Measurements from ENCODE around the gene SLX9.

SLX9 gene

GRCh38 chr21:44954281-44954771 lies 14.5 kb downstream of the SLX9 start:
- peaks cover 48% of the 10 kb centered on the region for H3K36me3 ChIP-seq (ENCODE audit: insufficient read depth, low read length)

GRCh38 chr21:44955141-44955797 lies 15.4 kb downstream of the SLX9 start:
- no peak overlapping the region for H3K4me3 ChIP-seq (ENCODE audit: low read length)
- H3K9ac ChIP-seq (ENCODE audit: low read depth, low read length): no peak overlapping the region
- H3K4me2 ChIP-seq (ENCODE audit: low read length): no peak overlapping the region
- peaks cover 45% of the 10 kb centered on the region for H3K36me3 ChIP-seq (ENCODE audit: insufficient read depth, low read length)
- H3K4me1 ChIP-seq (ENCODE audit: control insufficient read depth, insufficient read depth, low read length): peaks cover 26% of the 10 kb centered on the region
- H3K9me3 ChIP-seq (replicated peaks; ENCODE audit: low read length): no peaks in the 10 kb centered on the region
- H3K27me3 ChIP-seq (ENCODE audit: control insufficient read depth, insufficient read depth, low read length): no peaks in the 10 kb centered on the region

More at GRCh38 chr21:44954281-44954771, 14.5 kb downstream of the SLX9 start:
- Histone ChIP-seq H3K9me3 (replicated peaks; ENCODE audit: low read length) (no peaks in the 10 kb centered on the region), H3K9ac (ENCODE audit: low read depth, low read length) (no peak overlapping the region), H3K27me3 (ENCODE audit: control insufficient read depth, insufficient read depth, low read length) (no peaks in the 10 kb centered on the region), H3K4me3 (ENCODE audit: low read length) (no peak overlapping the region), H3K4me1 (ENCODE audit: control insufficient read depth, insufficient read depth, low read length) (peaks cover 31% of the 10 kb centered on the region), H3K4me2 (ENCODE audit: low read length) (no peak overlapping the region)

GRCh38 chr21:44955798-44956175 lies 16.0 kb downstream of the SLX9 start:
- H3K4me2 ChIP-seq (ENCODE audit: low read length): no peak overlapping the region
- no peaks in the 10 kb centered on the region for H3K9me3 ChIP-seq (replicated peaks; ENCODE audit: low read length)
- peaks cover 26% of the 10 kb centered on the region for H3K4me1 ChIP-seq (ENCODE audit: control insufficient read depth, insufficient read depth, low read length)
- H3K4me3 ChIP-seq (ENCODE audit: low read length): no peak overlapping the region
- no peaks in the 10 kb centered on the region for H3K27me3 ChIP-seq (ENCODE audit: control insufficient read depth, insufficient read depth, low read length)
- peaks cover 43% of the 10 kb centered on the region for H3K36me3 ChIP-seq (ENCODE audit: insufficient read depth, low read length)
- H3K9ac ChIP-seq (ENCODE audit: low read depth, low read length): no peak overlapping the region

GRCh38 chr21:44956356-44957046 lies 16.7 kb downstream of the SLX9 start:
- H3K9me3 ChIP-seq (replicated peaks; ENCODE audit: low read length): no peaks in the 10 kb centered on the region
- H3K9ac ChIP-seq (ENCODE audit: low read depth, low read length): no peak overlapping the region
- H3K4me1 ChIP-seq (ENCODE audit: control insufficient read depth, insufficient read depth, low read length): peaks cover 34% of the 10 kb centered on the region
- no peak overlapping the region for H3K4me2 ChIP-seq (ENCODE audit: low read length)
- H3K4me3 ChIP-seq (ENCODE audit: low read length): no peak overlapping the region
- H3K27me3 ChIP-seq (ENCODE audit: control insufficient read depth, insufficient read depth, low read length): no peaks in the 10 kb centered on the region
- H3K36me3 ChIP-seq (ENCODE audit: insufficient read depth, low read length): peaks cover 42% of the 10 kb centered on the region

- Histone ChIP-seq H3K4me1 (ENCODE audit: control insufficient read depth, insufficient read depth, low read length) (peaks cover 41% of the 10 kb centered on the region), H3K9me3 (replicated peaks; ENCODE audit: low read length) (no peaks in the 10 kb centered on the region), H3K9ac (ENCODE audit: low read depth, low read length) (no peak overlapping the region), H3K4me3 (ENCODE audit: low read length) (no peak overlapping the region), H3K4me2 (ENCODE audit: low read length) (no peak overlapping the region), H3K36me3 (ENCODE audit: insufficient read depth, low read length) (peaks cover 40% of the 10 kb centered on the region), H3K27me3 (ENCODE audit: control insufficient read depth, insufficient read depth, low read length) (no peaks in the 10 kb centered on the region)
Observed at GRCh38 chr21:44957047-44957831, 17.4 kb downstream of the SLX9 start.

GRCh38 chr21:44957901-44958451 lies 18.1 kb downstream of the SLX9 start:
- no peak overlapping the region for H3K4me3 ChIP-seq (ENCODE audit: low read length)
- H3K4me2 ChIP-seq (ENCODE audit: low read length): peak overlapping the region; percentile 53
- peaks cover 40% of the 10 kb centered on the region for H3K36me3 ChIP-seq (ENCODE audit: insufficient read depth, low read length)
- H3K27me3 ChIP-seq (ENCODE audit: control insufficient read depth, insufficient read depth, low read length): no peaks in the 10 kb centered on the region
- peaks cover 46% of the 10 kb centered on the region for H3K4me1 ChIP-seq (ENCODE audit: control insufficient read depth, insufficient read depth, low read length)
- H3K9ac ChIP-seq (ENCODE audit: low read depth, low read length): peak overlapping the region; percentile 61
- no peaks in the 10 kb centered on the region for H3K9me3 ChIP-seq (replicated peaks; ENCODE audit: low read length)

- Histone ChIP-seq H3K9ac (ENCODE audit: low read depth, low read length) (peak overlapping the region; percentile 61), H3K36me3 (ENCODE audit: insufficient read depth, low read length) (peaks cover 40% of the 10 kb centered on the region)
Observed at GRCh38 chr21:44958471-44959191, 18.8 kb downstream of the SLX9 start.

GRCh38 chr21:44959376-44960091 lies 19.7 kb downstream of the SLX9 start:
- peak overlapping the region; percentile 53 for H3K4me2 ChIP-seq (ENCODE audit: low read length)
- H3K27me3 ChIP-seq (ENCODE audit: control insufficient read depth, insufficient read depth, low read length): no peaks in the 10 kb centered on the region
- H3K9me3 ChIP-seq (replicated peaks; ENCODE audit: low read length): no peaks in the 10 kb centered on the region
- H3K4me3 ChIP-seq (ENCODE audit: low read length): peak overlapping the region; percentile 38
- peaks cover 32% of the 10 kb centered on the region for H3K36me3 ChIP-seq (ENCODE audit: insufficient read depth, low read length)
- peaks cover 59% of the 10 kb centered on the region for H3K4me1 ChIP-seq (ENCODE audit: control insufficient read depth, insufficient read depth, low read length)
- peak overlapping the region; percentile 61 for H3K9ac ChIP-seq (ENCODE audit: low read depth, low read length)

More at GRCh38 chr21:44958471-44959191, 18.8 kb downstream of the SLX9 start:
- peak overlapping the region; percentile 53 for H3K4me2 ChIP-seq (ENCODE audit: low read length)
- H3K4me1 ChIP-seq (ENCODE audit: control insufficient read depth, insufficient read depth, low read length): peaks cover 52% of the 10 kb centered on the region
- no peaks in the 10 kb centered on the region for H3K27me3 ChIP-seq (ENCODE audit: control insufficient read depth, insufficient read depth, low read length)
- H3K9me3 ChIP-seq (replicated peaks; ENCODE audit: low read length): no peaks in the 10 kb centered on the region
- peak overlapping the region; percentile 38 for H3K4me3 ChIP-seq (ENCODE audit: low read length)

GRCh38 chr21:44960141-44961092 lies 20.6 kb downstream of the SLX9 start:
- Histone ChIP-seq H3K4me3 (ENCODE audit: low read length) (no peak overlapping the region), H3K4me2 (ENCODE audit: low read length) (no peak overlapping the region), H3K9ac (ENCODE audit: low read depth, low read length) (no peak overlapping the region), H3K4me1 (ENCODE audit: control insufficient read depth, insufficient read depth, low read length) (peaks cover 64% of the 10 kb centered on the region), H3K27me3 (ENCODE audit: control insufficient read depth, insufficient read depth, low read length) (no peaks in the 10 kb centered on the region), H3K36me3 (ENCODE audit: insufficient read depth, low read length) (peaks cover 31% of the 10 kb centered on the region), H3K9me3 (replicated peaks; ENCODE audit: low read length) (no peaks in the 10 kb centered on the region)
